Body of pancreas (tissue), 4 donors: ENCODE data around the gene OSBPL2.

Source experiments
- CTCF ChIP-seq, 7 experiments: fragments of 450-650 bp in 4 of 7; fragments of 200-600 bp in 3 of 7; sonication (generic) in 3 of 7; IDR thresholded peaks; one replicate each; pipeline ENCODE4 v1.5.1; 2016 to 2019; ENCODE audit warnings: antibody characterized with exemption in 7 of 7
- POLR2A ChIP-seq, 3 donors: fragments of 450-650 bp; IDR thresholded peaks; one replicate each; pipeline ENCODE4 v1.6.1; 2016; ENCODE audit warnings: antibody characterized with exemption in 3 of 3, mild to moderate bottlenecking in 2 of 3

- TF ChIP-seq CTCF (IDR thresholded peaks at IDR 0.05) (no peak), POLR2A (IDR thresholded peaks at IDR 0.05) (no peak)
Measured at GRCh38 chr20:62210496-62210855, 27.8 kb upstream of the OSBPL2 start.
